ENCODE results near the gene NUS1. TPM values are rescaled to one million over a fixed set of nuclear protein-coding genes. Genes with fewer than 3 reads are reported as not detected.
"Not testable (repeated sequence)": the region's sequence is repeated elsewhere in the genome, so short reads cannot be mapped to it uniquely, and the experiment has no call there.

NUS1 gene
- polyA plus RNA-seq, 1 donor (not counting 4 experiments of a cell fraction or from before 2014, with no cell fraction given): 29.0 TPM

GRCh38 chr6:117739869-117740268, 64.6 kb downstream of the NUS1 start:
- no peak for FAIRE-seq

GRCh38 chr6:117740605-117741004, 65.3 kb downstream of the NUS1 start:
- TF ChIP-seq EZH2 (IDR thresholded peaks at IDR 0.05; ENCODE audit: low read length): no peak
- no peak for DNase-seq (ENCODE audit: low read depth, low spot score)
- Histone ChIP-seq H3K9me1 (ENCODE audit: control insufficient read depth, extremely low read depth, insufficient read depth, low read length) (no peaks in the 10 kb centered on the region), H4K20me1 (ENCODE audit: control insufficient read depth, extremely low read depth, insufficient read depth, low read length) (no peaks in the 10 kb centered on the region), H3K27me3 (ENCODE audit: control insufficient read depth, extremely low read depth, insufficient read depth, low read length) (no peaks in the 10 kb centered on the region), H3K4me1 (ENCODE audit: control insufficient read depth, extremely low read depth, insufficient read depth, low read length) (no peaks in the 10 kb centered on the region), H3K79me2 (ENCODE audit: control insufficient read depth, insufficient read depth, low read length) (no peaks in the 10 kb centered on the region), H3K27ac (ENCODE audit: control insufficient read depth, insufficient read depth, low read length) (no peak overlapping the region), H3K4me3 (ENCODE audit: control insufficient read depth in 2 of 3, extremely low read depth in 1 of 3, insufficient read depth in 2 of 3, low read depth in 1 of 3, low read length in 3 of 3) (no peak overlapping the region), H3K9ac (ENCODE audit: control insufficient read depth, extremely low read depth, insufficient read depth, low read length) (no peak overlapping the region), H3K4me2 (ENCODE audit: control insufficient read depth, extremely low read depth, insufficient read depth, low read depth, low read length) (no peak overlapping the region), H2AFZ (ENCODE audit: control insufficient read depth, low read length) (no peak overlapping the region), H3K36me3 (ENCODE audit: control insufficient read depth in 2 of 2, extremely low read depth in 1 of 2, insufficient read depth in 2 of 2, low read length in 2 of 2) (no peaks in the 10 kb centered on the region), H3K9me3 (ENCODE audit: control insufficient read depth, low read depth, low read length) (no peaks in the 10 kb centered on the region)
- no peak for FAIRE-seq
- dilution Hi-C loops (cut with MboI; ENCODE audit: extremely low pct_ligation_motif_present, low sequenced_read_pairs): no loop called here

More at GRCh38 chr6:117739869-117740268, 64.6 kb downstream of the NUS1 start:
- no peak for DNase-seq (ENCODE audit: low read depth, low spot score)
- dilution Hi-C loops (cut with MboI; ENCODE audit: extremely low pct_ligation_motif_present, low sequenced_read_pairs): no loop called here
- no peaks in the 10 kb centered on the region for H3K4me1 ChIP-seq (ENCODE audit: control insufficient read depth, extremely low read depth, insufficient read depth, low read length)
- no peaks in the 10 kb centered on the region for H4K20me1 ChIP-seq (ENCODE audit: control insufficient read depth, extremely low read depth, insufficient read depth, low read length)
- no peak overlapping the region for H3K9ac ChIP-seq (ENCODE audit: control insufficient read depth, extremely low read depth, insufficient read depth, low read length)
- H3K36me3 ChIP-seq (ENCODE audit: control insufficient read depth in 2 of 2, extremely low read depth in 1 of 2, insufficient read depth in 2 of 2, low read length in 2 of 2): no peaks in the 10 kb centered on the region
- H3K4me3 ChIP-seq (ENCODE audit: control insufficient read depth in 2 of 3, extremely low read depth in 1 of 3, insufficient read depth in 2 of 3, low read depth in 1 of 3, low read length in 3 of 3): no peak overlapping the region
- no peaks in the 10 kb centered on the region for H3K79me2 ChIP-seq (ENCODE audit: control insufficient read depth, insufficient read depth, low read length)
- TF ChIP-seq CTCF (optimal IDR thresholded peaks at IDR 0.05 in 1 of 3, IDR thresholded peaks at IDR 0.05 in 1 of 3, conservative IDR thresholded peaks at IDR 0.05 in 1 of 3; ENCODE audit: extremely low read depth in 1 of 3, insufficient read depth in 2 of 3, low read length in 3 of 3): no peak
- no peak for TF ChIP-seq EZH2 (IDR thresholded peaks at IDR 0.05; ENCODE audit: low read length)
- no peak overlapping the region for H3K27ac ChIP-seq (ENCODE audit: control insufficient read depth, insufficient read depth, low read length)
- H3K9me1 ChIP-seq (ENCODE audit: control insufficient read depth, extremely low read depth, insufficient read depth, low read length): no peaks in the 10 kb centered on the region
- H3K4me2 ChIP-seq (ENCODE audit: control insufficient read depth, extremely low read depth, insufficient read depth, low read depth, low read length): no peak overlapping the region
- no peak overlapping the region for H2AFZ ChIP-seq (ENCODE audit: control insufficient read depth, low read length)
- H3K27me3 ChIP-seq (ENCODE audit: control insufficient read depth, extremely low read depth, insufficient read depth, low read length): no peaks in the 10 kb centered on the region
- H3K9me3 ChIP-seq (ENCODE audit: control insufficient read depth, low read depth, low read length): no peaks in the 10 kb centered on the region

- H3K4me1 ChIP-seq (ENCODE audit: control insufficient read depth, extremely low read depth, insufficient read depth, low read length); H3K9me1 ChIP-seq (ENCODE audit: control insufficient read depth, extremely low read depth, insufficient read depth, low read length); H3K4me2 ChIP-seq (ENCODE audit: control insufficient read depth, extremely low read depth, insufficient read depth, low read depth, low read length); H3K9me3 ChIP-seq (ENCODE audit: control insufficient read depth, low read depth, low read length); H3K79me2 ChIP-seq (ENCODE audit: control insufficient read depth, insufficient read depth, low read length); DNase-seq (ENCODE audit: low read depth, low spot score); H4K20me1 ChIP-seq (ENCODE audit: control insufficient read depth, extremely low read depth, insufficient read depth, low read length); H3K27ac ChIP-seq (ENCODE audit: control insufficient read depth, insufficient read depth, low read length); H3K27me3 ChIP-seq (ENCODE audit: control insufficient read depth, extremely low read depth, insufficient read depth, low read length); dilution Hi-C loops (cut with MboI; ENCODE audit: extremely low pct_ligation_motif_present, low sequenced_read_pairs); H3K4me3 ChIP-seq (ENCODE audit: control insufficient read depth in 2 of 3, extremely low read depth in 1 of 3, insufficient read depth in 2 of 3, low read depth in 1 of 3, low read length in 3 of 3); H3K36me3 ChIP-seq (ENCODE audit: control insufficient read depth in 2 of 2, extremely low read depth in 1 of 2, insufficient read depth in 2 of 2, low read length in 2 of 2); FAIRE-seq; H2AFZ ChIP-seq (ENCODE audit: control insufficient read depth, low read length); H3K9ac ChIP-seq (ENCODE audit: control insufficient read depth, extremely low read depth, insufficient read depth, low read length): not testable (repeated sequence)
Measured at GRCh38 chr6:117750675-117751074, 75.4 kb downstream of the NUS1 start.

Other genes with a start within 250 kb of the NUS1 start
- 0.16 to 0.46 TPM (median 0.16 TPM) in 3 replicates for gene ROS1, start 249.5 kb upstream of the NUS1 start, polyA plus RNA-seq
- 15.8 to 21.7 TPM (median 21.0 TPM) in 3 replicates for gene DCBLD1, start 192.8 kb upstream of the NUS1 start, polyA plus RNA-seq
- 20.3 to 33.9 TPM (median 24.9 TPM) in 3 replicates for gene GOPC, start 73.0 kb upstream of the NUS1 start, polyA plus RNA-seq
- not detected in 3 replicates for gene SLC35F1, start 231.8 kb downstream of the NUS1 start, polyA plus RNA-seq

All from keratinocyte (primary cell).